Activated T-cell treated with anti-CD3 and anti-CD28 coated beads, Interleukin-2, amount 50 U/mL, for 48 hours (primary cell): ENCODE measurements around the gene LRFN3.
A peak's percentile ranks its signal among the peaks of the same experiment; 100 is the strongest.
"Not testable (repeated sequence)": the region's sequence is repeated elsewhere in the genome, so short reads cannot be mapped to it uniquely, and the experiment has no call there.

Experiments
- DNase-seq, 2 experiments: peaks; one replicate each; pipeline ENCODE4 v3.0.0-alpha.2; 2020

Gene LRFN3

DNA sequence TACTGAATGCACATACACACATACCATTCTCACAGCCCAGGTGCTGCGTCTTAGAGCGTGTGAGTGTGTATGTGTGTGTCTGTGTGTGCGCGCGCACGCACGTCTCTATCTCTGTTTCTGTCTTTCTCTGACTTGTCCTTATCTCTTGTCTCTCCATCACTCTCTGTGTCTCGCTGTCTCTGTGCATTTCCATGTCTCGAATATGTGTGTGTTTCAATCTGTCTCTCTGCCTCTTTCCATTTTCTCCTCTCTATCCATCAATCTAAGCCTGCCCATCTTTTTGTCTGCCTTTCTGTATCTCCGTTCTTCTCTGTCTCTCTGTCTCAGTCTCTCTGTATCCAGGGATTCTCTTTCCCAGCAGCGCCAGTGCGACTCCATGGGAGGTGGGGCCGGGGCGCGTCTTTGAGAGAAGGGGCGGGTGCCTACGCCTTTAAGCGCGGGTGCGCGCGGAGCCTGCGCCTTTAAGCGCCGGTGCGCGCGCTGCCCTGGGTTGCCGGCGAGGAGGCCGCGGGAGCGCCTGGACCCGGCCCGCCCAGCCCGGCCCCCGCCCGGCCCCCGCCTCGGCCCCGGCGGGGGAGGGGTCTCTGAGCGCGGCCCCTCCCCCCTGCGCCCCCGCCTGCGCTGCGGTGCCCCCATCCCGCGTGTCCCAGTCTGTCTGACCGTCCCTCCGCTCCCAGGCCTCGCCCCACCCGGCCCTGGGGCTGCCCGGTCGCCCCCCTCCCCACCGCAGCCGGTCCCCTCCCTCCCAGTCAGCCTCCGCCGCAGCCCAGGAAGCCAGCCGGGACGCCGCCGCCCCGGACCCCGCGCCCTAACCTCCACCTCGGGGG is at the start of gene LRFN3:
TSS of gene LRFN3 (plus strand) at position 464 of the 827 bp plus-strand sequence. CDS start 3,052 bp downstream, outside the sequence.
- DNase-seq: peak; percentile 75 to 77

DNA sequence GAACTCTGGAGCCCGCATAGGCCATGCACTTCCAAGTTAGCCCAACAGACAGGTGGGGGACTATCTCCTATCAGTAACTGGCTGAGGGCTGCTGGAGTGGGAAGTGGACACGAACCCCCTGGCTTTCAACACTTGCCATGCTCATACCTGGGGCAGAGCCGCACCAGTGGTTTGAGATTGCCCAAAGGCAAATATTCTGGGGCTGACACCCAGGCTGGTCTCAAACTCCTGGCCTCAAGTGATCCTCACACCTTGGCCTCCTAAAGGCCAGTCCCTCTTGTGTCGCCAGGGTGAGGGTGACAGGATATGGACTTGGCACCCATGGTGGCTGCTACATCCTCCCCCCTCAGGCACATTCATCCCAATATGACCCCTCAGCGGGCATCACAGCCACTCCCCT is 49.0 kb upstream of the LRFN3 start:
- DNase-seq: no peak

GRCh38 chr19:35888398-35888797 is 47.8 kb upstream of the LRFN3 start:
- no peak for DNase-seq

DNA sequence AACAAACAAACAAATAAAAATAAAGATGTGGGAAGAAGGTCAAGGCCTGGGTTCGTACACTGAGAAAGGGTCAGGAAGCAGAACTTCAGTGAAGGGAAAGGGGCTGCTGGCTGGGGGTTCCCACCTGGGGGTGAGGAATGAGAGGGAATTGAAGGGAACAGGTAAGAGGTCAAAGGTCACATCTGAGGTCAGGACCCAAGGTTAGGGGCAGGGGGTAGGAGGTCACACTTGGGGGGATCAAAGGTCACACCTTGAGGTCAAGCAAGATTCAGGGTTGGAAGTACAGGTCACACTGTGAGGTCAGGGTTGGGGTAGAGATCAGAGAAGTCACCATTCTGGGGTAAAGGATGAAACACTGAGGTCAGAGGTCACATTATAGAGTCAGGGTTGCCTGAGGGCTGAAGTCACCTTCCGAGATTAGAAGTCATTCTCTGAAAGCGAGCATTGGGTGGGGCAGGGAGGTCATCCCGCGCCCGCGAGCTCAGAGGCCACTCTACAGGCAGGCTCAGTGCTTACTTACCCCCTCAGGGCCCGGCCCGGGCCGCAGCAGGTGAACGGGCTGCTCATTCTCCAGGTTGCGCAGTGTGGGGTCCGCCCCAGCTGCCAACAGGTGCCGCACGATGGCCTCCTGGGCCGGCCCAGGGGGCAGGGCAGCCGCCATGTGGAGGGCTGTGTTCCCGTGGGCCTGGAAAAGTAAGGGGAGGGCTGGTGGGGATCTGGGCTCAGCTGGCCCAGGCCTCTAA is 46.6 kb upstream of the LRFN3 start:
- DNase-seq: no peak

GRCh38 chr19:35890113-35890650 is 46.0 kb upstream of the LRFN3 start:
- DNase-seq: no peak

- not testable (repeated sequence) for DNase-seq
Observed at GRCh38 chr19:35891819-35892218, 44.4 kb upstream of the LRFN3 start.

DNA sequence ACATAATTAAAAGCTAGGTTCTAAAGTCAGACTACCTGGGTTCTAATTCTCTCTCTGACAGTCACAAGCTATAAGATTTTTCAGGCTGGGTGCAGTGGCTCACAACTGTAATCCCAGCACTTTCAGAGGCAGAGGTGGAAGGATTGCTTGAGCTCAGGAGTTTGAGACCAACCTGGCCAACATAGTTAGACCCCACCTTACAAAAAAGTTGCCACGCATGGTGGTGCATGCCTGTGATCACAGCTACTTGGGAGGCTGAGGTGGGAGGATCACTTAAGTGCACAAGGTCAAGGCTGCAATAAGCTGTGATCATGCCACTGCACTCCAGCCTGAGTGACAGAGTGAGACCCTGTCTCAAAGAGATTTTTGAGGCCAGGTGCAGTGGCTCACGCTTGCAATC is 41.8 kb upstream of the LRFN3 start:
- DNase-seq: no peak

DNA sequence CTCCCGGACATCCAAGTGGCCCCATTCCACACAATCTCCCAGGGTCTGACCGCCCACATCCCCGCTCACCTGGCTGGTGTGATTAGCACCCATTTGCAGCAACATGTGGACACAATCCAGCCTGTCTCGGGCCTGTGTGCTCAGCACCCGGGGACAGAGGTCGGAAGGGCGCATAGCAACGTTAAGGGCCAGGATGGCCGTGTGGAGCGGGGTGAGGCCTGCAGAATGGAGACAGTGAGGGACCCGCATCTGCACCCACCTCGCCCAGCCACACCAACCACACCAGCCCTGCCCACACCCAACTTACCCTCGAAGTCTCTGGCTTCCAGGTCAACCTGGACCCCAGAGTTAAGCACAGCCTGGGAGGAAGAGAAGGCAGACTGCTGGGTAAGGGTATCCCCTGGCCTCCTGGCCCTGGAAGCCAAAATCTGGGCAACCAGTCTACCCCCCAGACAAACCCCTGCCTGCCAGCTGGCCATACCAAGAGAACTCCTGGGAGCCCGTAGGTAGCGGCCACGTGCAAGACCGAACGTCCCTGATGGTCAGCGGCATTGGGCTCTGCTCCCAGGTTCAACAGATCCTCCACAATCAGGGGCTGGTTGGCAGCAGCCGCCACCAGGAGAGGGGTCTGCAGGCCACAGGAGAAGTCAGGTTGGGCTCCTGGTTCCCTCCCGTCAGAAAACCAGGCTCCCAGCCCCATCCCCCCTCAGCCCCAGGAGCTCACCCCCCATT is 40.1 kb upstream of the LRFN3 start:
- no peak for DNase-seq

DNA sequence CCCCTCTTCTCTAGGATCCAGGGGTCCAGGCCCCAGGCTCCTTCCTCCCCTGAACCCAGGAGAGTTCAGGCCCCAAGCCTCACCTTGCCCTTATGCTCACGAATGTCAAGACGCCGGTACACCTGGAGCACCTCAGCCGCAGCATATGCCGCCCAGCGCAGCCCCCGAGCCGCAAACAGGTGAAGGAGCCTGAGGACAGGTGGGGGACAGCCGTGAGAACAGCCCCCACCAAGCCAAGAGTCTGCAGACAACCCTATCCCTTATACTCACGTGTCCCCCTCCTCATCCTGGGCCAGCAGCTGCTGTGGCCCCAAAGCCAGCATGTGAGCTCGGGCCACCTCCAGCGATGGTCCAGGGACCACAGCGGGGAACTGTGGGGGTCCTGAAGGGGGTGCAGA is 39.5 kb upstream of the LRFN3 start:
- no peak for DNase-seq

DNA sequence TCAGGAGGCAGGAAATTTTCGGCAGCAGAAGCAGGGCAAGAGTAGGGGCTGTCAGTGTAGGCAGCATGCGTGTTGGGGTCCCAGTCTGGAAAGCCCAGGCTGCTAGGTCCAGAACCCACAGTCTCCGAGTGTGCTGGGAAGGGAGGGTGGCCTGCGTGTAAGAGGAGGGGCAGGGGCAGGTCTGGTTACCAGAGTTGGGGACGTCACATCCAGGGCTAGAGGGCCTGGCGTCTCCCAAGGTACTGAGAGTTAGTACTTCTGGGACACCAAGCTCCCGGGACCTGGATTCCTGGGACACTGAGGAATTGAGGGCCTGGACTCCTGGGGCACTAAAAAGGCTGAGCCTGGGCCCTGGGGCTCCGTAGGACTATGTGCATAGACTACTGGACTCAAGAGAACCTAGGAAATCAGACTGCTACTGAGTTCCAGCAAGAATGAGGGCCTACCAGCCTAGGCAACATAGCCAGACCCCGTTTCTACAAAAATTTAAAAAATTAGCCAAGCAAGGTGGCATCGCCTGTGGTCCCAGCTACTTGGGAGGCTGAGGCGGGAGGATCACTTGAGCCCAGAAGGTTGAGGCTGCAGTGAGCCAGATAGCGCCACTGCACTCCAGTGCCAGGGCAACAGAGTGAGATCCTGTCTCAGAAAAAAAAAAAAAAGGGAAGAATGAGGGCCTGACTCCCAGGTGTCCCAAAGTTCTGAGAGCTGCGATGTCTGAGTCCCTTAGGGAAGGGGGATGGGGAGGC is 38.3 kb upstream of the LRFN3 start:
- DNase-seq: no peak

- DNase-seq: no peak
Observed at GRCh38 chr19:35898499-35898809, 37.7 kb upstream of the LRFN3 start.

DNA sequence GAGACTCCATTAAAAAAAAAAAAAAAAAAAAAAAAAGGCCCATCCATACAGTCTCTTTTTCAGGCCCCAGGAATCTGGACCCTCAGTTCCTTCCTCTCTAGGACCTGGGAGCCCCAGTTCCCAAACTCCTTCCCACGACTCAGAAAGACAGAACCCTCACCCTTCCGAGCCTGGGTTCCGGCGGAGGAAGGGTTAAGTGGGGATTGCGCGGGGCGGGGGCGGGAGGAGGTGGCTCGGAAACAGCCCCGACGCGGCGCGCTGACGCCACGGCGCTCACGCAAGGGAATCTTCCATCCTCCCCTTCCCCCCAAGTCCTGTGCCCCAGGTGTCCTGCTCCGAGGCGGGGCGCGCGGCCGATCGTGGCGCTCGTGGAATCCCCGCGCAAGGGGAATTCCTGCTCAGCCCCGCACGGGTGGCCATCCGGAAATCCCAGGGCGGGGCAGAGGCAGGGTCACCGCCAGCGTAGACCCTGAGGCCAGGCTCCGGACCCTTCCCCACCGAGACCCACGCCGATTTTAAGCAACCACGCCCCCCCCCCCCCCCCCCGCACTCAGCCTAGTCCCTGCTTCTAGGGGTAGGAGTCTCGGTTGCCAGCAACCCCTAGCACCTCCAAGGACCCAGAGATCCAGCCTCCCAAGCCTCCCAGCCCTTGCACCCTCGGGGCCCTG is 36.5 kb upstream of the LRFN3 start:
- DNase-seq: peak; percentile 86 to 91

DNA sequence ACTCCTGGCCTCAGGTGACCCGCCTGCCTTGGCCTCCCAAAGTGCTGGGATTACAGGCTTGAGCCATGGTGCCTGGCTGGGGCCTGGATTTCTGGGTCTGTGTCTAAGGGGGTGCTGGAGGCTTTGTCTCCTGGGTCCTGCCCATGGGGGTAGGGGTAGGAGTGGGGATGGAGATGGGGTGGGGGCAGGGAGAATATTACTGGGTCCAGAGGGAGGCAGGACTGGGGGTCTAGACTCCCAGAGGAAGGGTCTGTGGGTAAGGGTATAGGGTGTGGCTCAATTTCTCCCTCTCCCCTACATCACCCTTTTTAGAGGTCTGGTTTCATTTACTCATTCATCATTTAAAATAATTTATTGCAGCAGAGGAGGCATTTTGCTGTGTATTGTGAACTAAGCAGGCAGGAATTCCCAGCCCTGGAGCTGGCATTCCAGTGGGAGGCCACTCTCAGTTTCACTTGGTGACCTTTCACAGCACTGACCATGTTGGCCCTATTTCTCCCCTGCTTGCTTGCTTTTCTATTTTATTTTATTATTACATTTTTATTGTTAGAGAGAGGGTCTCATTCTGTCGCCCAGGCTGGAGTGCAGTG is 35.0 kb upstream of the LRFN3 start:
- DNase-seq: no peak

DNA sequence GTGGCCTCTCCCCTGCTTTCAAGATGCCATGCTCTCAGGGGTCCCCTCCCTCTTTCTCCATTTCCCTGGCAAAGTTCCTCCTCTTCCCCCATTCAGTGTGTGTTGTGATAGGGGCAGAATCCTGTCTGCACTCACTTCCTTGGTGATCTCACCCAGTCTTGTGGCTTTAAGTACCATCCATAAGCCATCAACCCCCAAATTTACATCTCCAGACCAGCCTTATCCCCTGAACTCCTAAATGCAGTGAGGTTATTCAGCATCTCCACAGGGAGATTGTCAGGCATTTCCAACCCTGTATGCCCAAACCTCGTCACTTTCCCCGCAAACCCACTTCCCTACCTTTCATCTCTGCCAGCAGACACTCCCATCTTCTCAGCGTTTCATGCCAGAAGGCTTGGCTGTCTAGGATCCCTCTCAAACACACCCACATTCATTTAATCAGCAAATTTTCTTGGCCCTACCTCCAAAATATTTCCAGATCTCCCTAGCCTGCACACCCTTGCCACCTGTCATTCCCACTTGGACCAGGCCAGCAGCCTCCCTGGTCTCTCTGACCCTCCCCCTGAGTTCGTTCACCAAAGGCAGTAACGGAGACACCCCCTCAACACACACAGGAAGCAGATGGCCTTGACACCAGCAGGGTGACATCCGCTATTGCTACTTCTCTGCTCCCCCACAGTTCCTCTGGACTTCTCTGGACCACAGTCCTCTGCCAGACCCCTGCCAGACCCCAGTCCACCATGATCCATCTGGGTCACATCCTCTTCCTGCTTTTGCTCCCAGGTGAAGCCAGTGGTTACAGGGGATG is 34.1 kb upstream of the LRFN3 start, which contains the start of gene HCST:
TSS of gene HCST (plus strand) at position 676 of the 808 bp plus-strand sequence. CDS start at position 741, 65 bp downstream.
- DNase-seq: peak; percentile 63 to 65

DNA sequence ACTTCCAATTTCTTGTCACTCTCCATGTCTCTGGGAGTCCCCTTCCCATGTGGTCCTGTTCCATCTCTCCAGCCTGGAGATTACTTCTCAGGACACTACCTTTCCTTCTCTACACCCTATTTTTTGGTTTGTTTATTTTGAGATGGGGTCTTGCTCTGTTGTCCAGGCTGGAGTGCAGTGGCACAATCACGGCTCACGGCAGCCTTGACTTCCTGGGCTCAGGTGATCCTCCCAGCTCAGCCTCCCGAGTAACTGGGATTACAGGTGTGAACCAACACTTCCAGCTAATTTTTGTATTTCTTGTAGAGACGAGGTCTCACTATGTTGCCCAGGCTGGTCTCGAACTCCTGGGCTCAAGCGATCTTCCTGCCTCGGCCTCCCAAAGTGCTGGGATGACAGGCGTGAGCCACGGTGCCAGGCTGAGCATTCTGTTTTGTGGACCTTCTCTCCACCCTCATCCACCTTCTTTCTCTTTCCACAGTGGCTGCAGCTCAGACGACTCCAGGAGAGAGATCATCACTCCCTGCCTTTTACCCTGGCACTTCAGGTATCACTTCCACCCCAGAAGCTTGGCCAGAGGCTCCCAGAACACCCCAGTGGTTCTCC is 33.2 kb upstream of the LRFN3 start:
- DNase-seq: peak in 1 of 2 experiments; percentile 31

GRCh38 chr19:35903550-35904179 is 32.5 kb upstream of the LRFN3 start:
- DNase-seq: peak; percentile 88 to 89

DNA sequence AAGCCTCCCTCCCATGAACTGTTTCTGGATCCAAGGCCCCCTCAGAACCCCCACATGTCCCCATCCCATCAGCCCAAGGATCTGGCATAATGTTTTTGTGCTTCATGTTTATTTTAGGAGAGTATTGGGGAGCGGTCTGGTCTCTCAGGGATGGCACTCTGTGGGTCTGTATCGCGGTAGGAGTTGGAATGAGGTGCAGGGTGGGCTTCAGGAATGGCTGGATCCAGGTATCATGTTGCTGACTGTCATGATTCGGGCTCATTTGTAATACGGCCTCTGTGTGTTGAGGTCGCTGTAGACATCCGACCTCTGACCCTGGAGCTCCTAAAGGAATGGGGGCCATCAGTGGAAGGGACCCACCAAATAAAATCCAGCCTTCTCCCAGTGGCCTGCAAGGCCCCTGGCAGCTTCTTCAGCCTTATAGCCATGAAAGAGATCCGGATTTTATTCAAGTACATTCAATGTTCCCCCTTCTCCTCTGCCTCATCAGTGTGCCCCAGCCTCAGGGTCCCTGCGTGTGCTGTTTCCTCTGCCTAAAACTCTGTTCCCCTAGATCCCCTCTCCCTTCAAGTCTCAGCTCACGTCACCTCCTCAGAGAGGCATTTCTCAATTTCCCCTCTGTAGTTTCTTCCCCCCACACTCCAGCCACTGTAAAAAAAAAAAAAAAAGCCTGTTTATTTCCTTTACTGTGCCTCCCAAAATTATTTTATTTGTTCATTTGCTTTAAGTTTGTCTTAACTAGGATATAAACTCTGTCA is 31.7 kb upstream of the LRFN3 start:
- no peak for DNase-seq

GRCh38 chr19:35905178-35905727 is 30.9 kb upstream of the LRFN3 start:
- DNase-seq: no peak

DNA sequence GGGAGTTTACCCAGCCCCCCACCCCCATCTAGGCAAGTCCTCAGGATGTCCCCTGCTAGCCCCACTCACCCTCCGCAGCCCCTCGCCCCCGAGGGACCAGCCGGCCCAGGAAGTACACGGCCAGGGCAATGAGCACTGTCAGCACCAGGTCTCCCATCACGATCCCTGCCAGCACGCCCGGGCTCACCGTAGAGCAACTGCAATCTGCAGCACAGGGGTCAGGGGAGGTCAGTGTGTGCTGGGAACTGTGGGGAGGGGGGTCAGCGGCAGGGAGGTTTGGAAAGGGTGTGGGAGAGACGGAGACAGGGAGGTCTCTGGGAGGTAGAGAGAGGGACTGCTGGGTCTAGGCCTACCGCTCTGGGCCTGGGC is 28.8 kb upstream of the LRFN3 start:
- DNase-seq: no peak
